ENCODE measurements around the gene NCR3LG1.

The NCR3LG1 gene

GRCh38 chr11:17395978-17396377, 44.4 kb downstream of the NCR3LG1 start:
- CTCF ChIA-PET: no interaction called here
- DNase-seq (ENCODE audit: low spot score): no peak
- POLR2A ChIA-PET (ENCODE audit: low non-redundant PET): no interaction called here
- no peak overlapping the region for H3K27ac ChIP-seq
- TF ChIP-seq CTCF (conservative IDR thresholded peaks at IDR 0.05; ENCODE audit: low read depth): no peak

GRCh38 chr11:17396598-17397310, 45.2 kb downstream of the NCR3LG1 start:
- ChIA-PET CTCF (no interaction called here), POLR2A (ENCODE audit: low non-redundant PET) (no interaction called here)
- H3K27ac ChIP-seq: no peak overlapping the region
- no peak for TF ChIP-seq CTCF (conservative IDR thresholded peaks at IDR 0.05; ENCODE audit: low read depth)
- DNase-seq (ENCODE audit: low spot score): no peak

- CTCF ChIA-PET: no interaction called here
- DNase-seq (ENCODE audit: low spot score): no peak
- no peak overlapping the region for H3K27ac ChIP-seq
- POLR2A ChIA-PET (ENCODE audit: low non-redundant PET): no interaction called here
- TF ChIP-seq CTCF (conservative IDR thresholded peaks at IDR 0.05; ENCODE audit: low read depth): no peak
Observed at GRCh38 chr11:17397311-17398002, 45.9 kb downstream of the NCR3LG1 start.

GRCh38 chr11:17399236-17399635, 47.6 kb downstream of the NCR3LG1 start:
- no peak for TF ChIP-seq CTCF (conservative IDR thresholded peaks at IDR 0.05; ENCODE audit: low read depth)
- CTCF ChIA-PET: interaction anchor here (1.4 kb wide), 1 partner anchor 10 kb away, joined by 7 read pairs; the partner anchor contains the start of gene KCNJ11
- H3K27ac ChIP-seq: no peak overlapping the region
- no peak for DNase-seq (ENCODE audit: low spot score)
- POLR2A ChIA-PET (ENCODE audit: low non-redundant PET): no interaction called here

- no peak for TF ChIP-seq CTCF (conservative IDR thresholded peaks at IDR 0.05; ENCODE audit: low read depth)
- CTCF ChIA-PET: interaction anchor here (1.4 kb wide), 1 partner anchor 11 kb away, joined by 7 read pairs; the partner anchor contains the start of gene KCNJ11
- DNase-seq (ENCODE audit: low spot score): no peak
- no peak overlapping the region for H3K27ac ChIP-seq
- POLR2A ChIA-PET (ENCODE audit: low non-redundant PET): no interaction called here
Observed at GRCh38 chr11:17400048-17400775, 48.6 kb downstream of the NCR3LG1 start.

GRCh38 chr11:17401316-17401715, 49.7 kb downstream of the NCR3LG1 start:
- ChIA-PET POLR2A (ENCODE audit: low non-redundant PET) (no interaction called here), CTCF (no interaction called here)
- no peak overlapping the region for H3K27ac ChIP-seq
- DNase-seq (ENCODE audit: low spot score): no peak
- no peak for TF ChIP-seq CTCF (conservative IDR thresholded peaks at IDR 0.05; ENCODE audit: low read depth)

All from RWPE1 (cell line).